H9 (cell line): ENCODE data around the gene PPP1R27. TPM values are rescaled to one million over a fixed set of nuclear protein-coding genes. Genes with fewer than 3 reads are reported as not detected.
A peak's percentile ranks its signal among the peaks of the same experiment; 100 is the strongest.

Experiments used
- DNase-seq: peaks from one replicate; pipeline ENCODE4 v3.0.0-alpha.2; 2017
- H2AFZ ChIP-seq: one replicate; pipeline ENCODE4 v1.6.1; 2013; ENCODE audit warnings: mild to moderate bottlenecking, low read length, control low read depth, moderate library complexity
- H2AK5ac ChIP-seq: 2 replicates; pipeline ENCODE4 v1.6.1; 2013; ENCODE audit warnings: low read length, control low read depth, mixed read lengths; ENCODE audit not compliant: insufficient read length
- H2BK120ac ChIP-seq: one replicate; pipeline ENCODE4 v1.6.1; 2013; ENCODE audit warnings: low read depth, mild to moderate bottlenecking, low read length, control low read depth, inconsistent platforms; ENCODE audit not compliant: poor library complexity, severe bottlenecking
- H2BK12ac ChIP-seq: 2 replicates; pipeline ENCODE4 v1.6.1; 2013; ENCODE audit warnings: low read length, control low read depth, mixed read lengths, low read depth; ENCODE audit not compliant: insufficient read length
- H2BK15ac ChIP-seq: 2 replicates; pipeline ENCODE4 v1.6.1; 2013; ENCODE audit warnings: low read depth, low read length, control low read depth
- H2BK20ac ChIP-seq: one replicate; pipeline ENCODE4 v1.6.1; 2013; ENCODE audit warnings: low read depth, mild to moderate bottlenecking, low read length, control low read depth, inconsistent platforms; ENCODE audit not compliant: poor library complexity, severe bottlenecking
- H2BK5ac ChIP-seq: 2 replicates; pipeline ENCODE4 v1.6.1; 2013; ENCODE audit warnings: low read length, control low read depth, mixed read lengths; ENCODE audit not compliant: insufficient read length
- H3K14ac ChIP-seq: 2 replicates; pipeline ENCODE4 v1.6.1; 2013; ENCODE audit warnings: low read length, control low read depth; ENCODE audit not compliant: insufficient read depth
- H3K18ac ChIP-seq: 2 replicates; pipeline ENCODE4 v1.6.1; 2013; ENCODE audit warnings: low read depth, mild to moderate bottlenecking, mixed read lengths, low read length, control low read depth; ENCODE audit not compliant: insufficient read length
- H3K23ac ChIP-seq: 2 replicates; pipeline ENCODE4 v1.6.1; 2013; ENCODE audit warnings: low read length, control low read depth, mixed read lengths, low read depth; ENCODE audit not compliant: insufficient read length
- H3K23me2 ChIP-seq: 2 replicates; pipeline ENCODE4 v1.6.1; 2013; ENCODE audit warnings: low read depth, mild to moderate bottlenecking, mixed read lengths, low read length, control low read depth; ENCODE audit not compliant: insufficient read length, poor library complexity, severe bottlenecking
- H3K27ac ChIP-seq: 2 replicates; pipeline ENCODE4 v1.5.1; 2013; ENCODE audit warnings: low read length, control low read depth, mixed read lengths, low read depth; ENCODE audit not compliant: insufficient read length
- H3K27me3 ChIP-seq: 2 replicates; pipeline ENCODE4 v1.6.1; 2013; ENCODE audit warnings: low read length, control low read depth, inconsistent platforms; ENCODE audit not compliant: insufficient read depth
- H3K4ac ChIP-seq: 2 replicates; pipeline ENCODE4 v1.6.1; 2013; ENCODE audit warnings: low read depth, mild to moderate bottlenecking, control low read depth, inconsistent platforms, low read length, moderate library complexity
- H3K4me1 ChIP-seq: 2 replicates; pipeline ENCODE4 v1.6.1; 2013; ENCODE audit warnings: low read length, control low read depth, inconsistent platforms; ENCODE audit not compliant: insufficient read depth
- H3K4me2 ChIP-seq: 2 replicates; pipeline ENCODE4 v1.6.1; 2013; ENCODE audit warnings: low read length, control low read depth, mixed read lengths; ENCODE audit not compliant: insufficient read length, insufficient read depth
- H3K56ac ChIP-seq: 2 replicates; pipeline ENCODE4 v1.6.1; 2013; ENCODE audit warnings: low read depth, mild to moderate bottlenecking, mixed read lengths, low read length, control low read depth; ENCODE audit not compliant: insufficient read length
- H3K79me1 ChIP-seq: 2 replicates; pipeline ENCODE4 v1.6.1; 2013; ENCODE audit warnings: low read depth, mild to moderate bottlenecking, moderate library complexity, low read length, control low read depth, inconsistent platforms; ENCODE audit not compliant: insufficient read depth, poor library complexity, severe bottlenecking
- H3K79me2 ChIP-seq: 2 replicates; pipeline ENCODE4 v1.6.1; 2013; ENCODE audit warnings: low read length, control low read depth, inconsistent platforms; ENCODE audit not compliant: insufficient read depth
- H3K9ac ChIP-seq: 2 replicates; pipeline ENCODE4 v1.6.1; 2013; ENCODE audit warnings: low read length, control low read depth, mixed read lengths; ENCODE audit not compliant: insufficient read length; ENCODE audit errors: extremely low read depth
- H3K9me3 ChIP-seq: one replicate; pipeline ENCODE4 v1.6.1; 2013; ENCODE audit warnings: low read depth, low read length, inconsistent platforms; ENCODE audit not compliant: control insufficient read depth
- H3T11ph ChIP-seq: one replicate; pipeline ENCODE4 v1.6.1; 2013; ENCODE audit warnings: mild to moderate bottlenecking, low read length, control low read depth, inconsistent platforms
- H4K20me1 ChIP-seq: one replicate; pipeline ENCODE4 v1.6.1; 2013; ENCODE audit not compliant: control insufficient read depth, insufficient read length, insufficient read depth
- H4K5ac ChIP-seq: 2 replicates; pipeline ENCODE4 v1.6.1; 2013; ENCODE audit warnings: low read depth, mild to moderate bottlenecking, mixed read lengths, low read length, control low read depth; ENCODE audit not compliant: insufficient read length
- H4K8ac ChIP-seq: replicated peaks from 2 replicates; pipeline ENCODE4 v1.6.1; 2013; ENCODE audit warnings: low read length, control low read depth, mixed read lengths, low read depth; ENCODE audit not compliant: insufficient read length
- H4K91ac ChIP-seq: 2 replicates; pipeline ENCODE4 v1.6.1; 2013; ENCODE audit warnings: low read depth, mild to moderate bottlenecking, moderate library complexity, mixed read lengths, low read length, control low read depth; ENCODE audit not compliant: insufficient read length
- H3K27ac Mint-ChIP-seq, 3 experiments: 2 replicates in 2 of 3; 3 replicates in 1 of 3; pipeline ENCODE4 v1.8.0; 2020 to 2021; ENCODE audit warnings: mixed read lengths in 3 of 3, mild to moderate bottlenecking in 1 of 3, moderate library complexity in 1 of 3
- H3K27me3 Mint-ChIP-seq: 2 replicates; pipeline ENCODE4 v1.8.0; 2021; ENCODE audit warnings: low read depth, mild to moderate bottlenecking, moderate library complexity, mixed read lengths
- H3K36me3 Mint-ChIP-seq, 3 experiments: 2 replicates in 2 of 3; 3 replicates in 1 of 3; pipeline ENCODE4 v1.8.0; 2020 to 2021; ENCODE audit warnings: low read depth in 3 of 3, mixed read lengths in 3 of 3; ENCODE audit not compliant: insufficient read depth in 1 of 3
- H3K4me1 Mint-ChIP-seq, 2 experiments: 2 replicates each; pipeline ENCODE4 v1.8.0; 2020; ENCODE audit warnings: mixed read lengths in 2 of 2
- H3K4me3 Mint-ChIP-seq, 2 experiments: 2 replicates in 1 of 2; 3 replicates in 1 of 2; pipeline ENCODE4 v1.8.0; 2020 to 2021; ENCODE audit warnings: mild to moderate bottlenecking in 2 of 2, mixed read lengths in 2 of 2, moderate library complexity in 1 of 2
- H3K9me3 Mint-ChIP-seq, 2 experiments: 2 replicates in 1 of 2; 3 replicates in 1 of 2; pipeline ENCODE4 v1.8.0; 2020; ENCODE audit warnings: mild to moderate bottlenecking in 2 of 2, mixed read lengths in 2 of 2, moderate library complexity in 1 of 2
- WGBS: extraction: QIAGEN DNeasy Blood & Tissue Kit; methylation state at CpG from one replicate; pipeline ENCODE4 v1.1.7; 2013; ENCODE audit warnings: missing lambda C conversion rate, low lambda C conversion rate, mixed read lengths; ENCODE audit not compliant: insufficient read length; ENCODE audit errors: extremely low coverage; 5-methylcytosine and 5-hydroxymethylcytosine counted together
- total RNA-seq: library from RNA; stranded (reverse); gene quantifications from 2 replicates; pipeline ENCODE4 v1.2.1, GENCODE V29; 2021
- TF ChIP-seq, protein P1 (sequence below): fragments of 200-600 bp; sonication (generic); conservative IDR thresholded peaks from 3 replicates; pipeline ENCODE4 v1.8.0; 2021; ENCODE audit warnings: antibody characterized with exemption, mild to moderate bottlenecking

PPP1R27 gene
- total RNA-seq, 1 experiment from 2014 or later, result 0.22 TPM

GRCh38 chr17:81871387-81872230, 36.8 kb upstream of the PPP1R27 start:
- no peaks in the 10 kb centered on the region for H4K20me1 ChIP-seq
- no peak overlapping the region for H3K23ac ChIP-seq
- H3K23me2 ChIP-seq, result peaks cover 8% of the 10 kb centered on the region
- no peak overlapping the region for H2BK120ac ChIP-seq
- Mint-ChIP-seq H3K27me3 (no peaks in the 10 kb centered on the region; the same call in 1 of the 2 replicates), H3K4me3 (peak overlapping the region; percentile 79 to 86), H3K27ac (peak overlapping the region in 2 of 3 experiments; percentile 67 to 87; a peak in 3 of 7 replicates), H3K36me3 (peaks cover 1 to 8% (median 3%) of the 10 kb centered on the region in 3 experiments; a peak in 5 of 7 replicates), H3K9me3 (no peaks in the 10 kb centered on the region), H3K4me1 (peaks cover 17 to 33% of the 10 kb centered on the region in 2 experiments)
- H3K9me3 ChIP-seq, result no peaks in the 10 kb centered on the region
- no peak overlapping the region for H4K91ac ChIP-seq
- peak overlapping the region; percentile 42 for H3K4me2 ChIP-seq
- peak; percentile 92 for DNase-seq
- no peaks in the 10 kb centered on the region for H3K79me1 ChIP-seq
- H2BK15ac ChIP-seq, result no peak overlapping the region
- no peak overlapping the region for H3K56ac ChIP-seq
- H2BK20ac ChIP-seq, result no peak overlapping the region
- no peak overlapping the region for H2BK12ac ChIP-seq
- TF ChIP-seq, protein P1, sequence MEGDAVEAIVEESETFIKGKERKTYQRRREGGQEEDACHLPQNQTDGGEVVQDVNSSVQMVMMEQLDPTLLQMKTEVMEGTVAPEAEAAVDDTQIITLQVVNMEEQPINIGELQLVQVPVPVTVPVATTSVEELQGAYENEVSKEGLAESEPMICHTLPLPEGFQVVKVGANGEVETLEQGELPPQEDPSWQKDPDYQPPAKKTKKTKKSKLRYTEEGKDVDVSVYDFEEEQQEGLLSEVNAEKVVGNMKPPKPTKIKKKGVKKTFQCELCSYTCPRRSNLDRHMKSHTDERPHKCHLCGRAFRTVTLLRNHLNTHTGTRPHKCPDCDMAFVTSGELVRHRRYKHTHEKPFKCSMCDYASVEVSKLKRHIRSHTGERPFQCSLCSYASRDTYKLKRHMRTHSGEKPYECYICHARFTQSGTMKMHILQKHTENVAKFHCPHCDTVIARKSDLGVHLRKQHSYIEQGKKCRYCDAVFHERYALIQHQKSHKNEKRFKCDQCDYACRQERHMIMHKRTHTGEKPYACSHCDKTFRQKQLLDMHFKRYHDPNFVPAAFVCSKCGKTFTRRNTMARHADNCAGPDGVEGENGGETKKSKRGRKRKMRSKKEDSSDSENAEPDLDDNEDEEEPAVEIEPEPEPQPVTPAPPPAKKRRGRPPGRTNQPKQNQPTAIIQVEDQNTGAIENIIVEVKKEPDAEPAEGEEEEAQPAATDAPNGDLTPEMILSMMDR, result peak; percentile 40; the same call in 2 of the 3 replicates
- no peaks in the 10 kb centered on the region for H3K4me1 ChIP-seq
- peak overlapping the region; percentile 80 for H3K14ac ChIP-seq
- H4K8ac ChIP-seq, result no peak overlapping the region
- peak overlapping the region; percentile 10 for H3K9ac ChIP-seq
- no peak overlapping the region for H3K4ac ChIP-seq
- no peak overlapping the region for H2BK5ac ChIP-seq
- no peak overlapping the region for H2AK5ac ChIP-seq
- H3K18ac ChIP-seq, result peak overlapping the region; percentile 21
- H4K5ac ChIP-seq, result no peak overlapping the region
- no CpG with 5 or more reads among the region's 86 CpGs for WGBS
- no peak overlapping the region for H3K27ac ChIP-seq
- no peak overlapping the region for H3T11ph ChIP-seq
- H3K79me2 ChIP-seq, result no peaks in the 10 kb centered on the region
- no peak overlapping the region for H2AFZ ChIP-seq
- no peaks in the 10 kb centered on the region for H3K27me3 ChIP-seq
